Fibroblast of lung (primary cell): Measurements from ENCODE around the gene NR1H4. TPM values are rescaled to one million over a fixed set of nuclear protein-coding genes. Genes with fewer than 3 reads are reported as not detected.
A peak's percentile ranks its signal among the peaks of the same experiment; 100 is the strongest.
"Not testable (repeated sequence)": the region's sequence is repeated elsewhere in the genome, so short reads cannot be mapped to it uniquely, and the experiment has no call there.

Source experiments
- DNase-seq, 2 donors: peaks; one replicate each; pipeline versions ENCODE4 v3.0.0 to v3.0.0-alpha.2; 2010; ENCODE audit warnings: low read depth in 2 of 2
- H2AFZ ChIP-seq: 2 replicates; pipeline ENCODE4 v1.5.1; 2012; ENCODE audit warnings: low read length, control low read depth, inconsistent platforms
- H3K27ac ChIP-seq: 2 replicates; pipeline ENCODE4 v1.5.1; 2011; ENCODE audit warnings: low read length, control low read depth; ENCODE audit not compliant: insufficient read depth
- H3K27me3 ChIP-seq: 2 replicates; pipeline ENCODE4 v1.5.1; 2011; ENCODE audit warnings: mild to moderate bottlenecking, low read length; ENCODE audit not compliant: control insufficient read depth, insufficient read depth
- H3K36me3 ChIP-seq: 2 replicates; pipeline ENCODE4 v1.5.1; 2011; ENCODE audit warnings: low read length; ENCODE audit not compliant: control insufficient read depth, insufficient read depth
- H3K4me1 ChIP-seq: 2 replicates; pipeline ENCODE4 v1.5.1; 2011; ENCODE audit warnings: low read length; ENCODE audit not compliant: control insufficient read depth, insufficient read depth; ENCODE audit errors: extremely low read depth
- H3K4me2 ChIP-seq: 2 replicates; pipeline ENCODE4 v1.5.1; 2011; ENCODE audit warnings: low read length, control low read depth; ENCODE audit not compliant: insufficient read depth; ENCODE audit errors: extremely low read depth
- H3K4me3 ChIP-seq, 4 experiments: fragments of 200-600 bp in 1 of 4; sonication (generic) in 1 of 4; replicated peaks in 1 of 4; 2 replicates each; pipeline ENCODE4 v1.5.1; 2011 to 2016; ENCODE audit warnings: low read length in 4 of 4, low read depth in 3 of 4, mild to moderate bottlenecking in 3 of 4, control low read depth in 2 of 4, inconsistent platforms in 1 of 4, mixed read lengths in 1 of 4; ENCODE audit not compliant: insufficient read depth in 1 of 4; ENCODE audit errors: control extremely low read depth in 1 of 4
- H3K79me2 ChIP-seq: 2 replicates; pipeline ENCODE4 v1.5.1; 2012; ENCODE audit warnings: mild to moderate bottlenecking, low read length, inconsistent platforms; ENCODE audit not compliant: control insufficient read depth, insufficient read depth
- H3K9ac ChIP-seq: 2 replicates; pipeline ENCODE4 v1.5.1; 2011; ENCODE audit warnings: mild to moderate bottlenecking, low read length, control low read depth; ENCODE audit not compliant: insufficient read depth
- H3K9me3 ChIP-seq: 2 replicates; pipeline ENCODE4 v1.5.1; 2012; ENCODE audit warnings: low read depth, low read length; ENCODE audit not compliant: control insufficient read depth, insufficient read depth
- H4K20me1 ChIP-seq: 2 replicates; pipeline ENCODE4 v1.5.1; 2011; ENCODE audit warnings: low read length; ENCODE audit not compliant: control insufficient read depth, insufficient read depth; ENCODE audit errors: extremely low read depth
- EZH2 ChIP-seq: IDR thresholded peaks from 2 replicates; pipeline ENCODE4 v1.5.1; 2012; ENCODE audit warnings: low read length, control low read depth, mild to moderate bottlenecking; ENCODE audit errors: missing control alignments
- polyA minus RNA-seq: library from RNA; depleted of rRNA, polyadenylated mRNA; stranded (reverse); fragments of >200 nt; gene quantifications from 2 replicates; pipeline ENCODE4 v1.2.3, GENCODE V29; 2011; ENCODE audit warnings: low replicate concordance
- polyA plus RNA-seq, 2 donors: library from polyadenylated mRNA; depleted of rRNA in 1 of 2; stranded (reverse) in 1 of 2; unstranded in 1 of 2; fragments of >200 nt; gene quantifications; 2 replicates each; pipeline ENCODE4 v1.2.1, GENCODE V29; 2011 to 2012; ENCODE audit warnings: missing spikeins in 1 of 2
- total RNA-seq: library from RNA; depleted of rRNA; stranded (reverse); fragments of >200 nt; gene quantifications from 2 replicates; pipeline ENCODE4 v1.2.1, GENCODE V29; 2014
- TF ChIP-seq, protein P1 (sequence below), 2 donors: IDR thresholded peaks in 1 of 2; conservative IDR thresholded peaks in 1 of 2; 1 replicate in 1 of 2; 2 replicates in 1 of 2; pipeline ENCODE4 v1.5.1; 2011 to 2012; ENCODE audit warnings: low read length in 2 of 2, control low read depth in 1 of 2, inconsistent platforms in 1 of 2, low read depth in 1 of 2, mild to moderate bottlenecking in 1 of 2

NR1H4 gene
- total RNA-seq (not detected in 2 replicates), polyA plus RNA-seq (not detected in 2 replicates), polyA minus RNA-seq (not detected in 2 replicates)
- not detected in 2 replicates for polyA plus RNA-seq (2012)

DNA sequence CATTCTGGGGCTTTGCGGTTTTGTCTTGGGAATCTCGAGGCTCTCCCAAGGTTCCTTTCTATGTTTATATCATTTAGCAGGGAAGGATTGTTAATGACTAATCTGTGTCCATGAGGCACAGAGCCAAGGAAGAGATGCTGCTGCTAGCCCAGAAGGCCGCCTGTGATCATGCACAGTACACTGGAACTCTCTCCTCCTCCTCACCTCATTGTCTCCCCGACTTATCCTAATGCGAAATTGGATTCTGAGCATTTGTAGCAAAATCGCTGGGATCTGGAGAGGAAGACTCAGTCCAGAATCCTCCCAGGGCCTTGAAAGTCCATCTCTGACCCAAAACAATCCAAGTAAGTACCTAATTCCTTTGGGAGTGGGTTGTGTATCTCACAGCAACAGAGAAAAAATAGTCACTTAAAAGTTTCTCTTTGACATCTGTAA, at the start of gene NR1H4:
Gene NR1H4 (plus strand): TSS at position 151 of the 435 bp plus-strand sequence. CDS start 19,458 bp downstream, outside the sequence.
- H3K4me1 ChIP-seq, result peaks cover 2% of the 10 kb centered on the region
- H3K79me2 ChIP-seq, result no peaks in the 10 kb centered on the region
- H3K27me3 ChIP-seq, result no peaks in the 10 kb centered on the region
- no peak within 1 kb of the TSS for H3K4me3 ChIP-seq
- no peaks in the 10 kb centered on the region for H3K36me3 ChIP-seq
- no peak within 1 kb of the TSS for H2AFZ ChIP-seq
- peak; percentile 75 for DNase-seq
- no peak within 1 kb of the TSS for H3K27ac ChIP-seq
- no peaks in the 10 kb centered on the region for H4K20me1 ChIP-seq
- H3K9ac ChIP-seq, result no peak within 1 kb of the TSS
- H3K9me3 ChIP-seq, result no peaks in the 10 kb centered on the region
- TF ChIP-seq, protein P1, sequence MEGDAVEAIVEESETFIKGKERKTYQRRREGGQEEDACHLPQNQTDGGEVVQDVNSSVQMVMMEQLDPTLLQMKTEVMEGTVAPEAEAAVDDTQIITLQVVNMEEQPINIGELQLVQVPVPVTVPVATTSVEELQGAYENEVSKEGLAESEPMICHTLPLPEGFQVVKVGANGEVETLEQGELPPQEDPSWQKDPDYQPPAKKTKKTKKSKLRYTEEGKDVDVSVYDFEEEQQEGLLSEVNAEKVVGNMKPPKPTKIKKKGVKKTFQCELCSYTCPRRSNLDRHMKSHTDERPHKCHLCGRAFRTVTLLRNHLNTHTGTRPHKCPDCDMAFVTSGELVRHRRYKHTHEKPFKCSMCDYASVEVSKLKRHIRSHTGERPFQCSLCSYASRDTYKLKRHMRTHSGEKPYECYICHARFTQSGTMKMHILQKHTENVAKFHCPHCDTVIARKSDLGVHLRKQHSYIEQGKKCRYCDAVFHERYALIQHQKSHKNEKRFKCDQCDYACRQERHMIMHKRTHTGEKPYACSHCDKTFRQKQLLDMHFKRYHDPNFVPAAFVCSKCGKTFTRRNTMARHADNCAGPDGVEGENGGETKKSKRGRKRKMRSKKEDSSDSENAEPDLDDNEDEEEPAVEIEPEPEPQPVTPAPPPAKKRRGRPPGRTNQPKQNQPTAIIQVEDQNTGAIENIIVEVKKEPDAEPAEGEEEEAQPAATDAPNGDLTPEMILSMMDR (conservative IDR thresholded peaks at IDR 0.05 in 1 of 2, IDR thresholded peaks at IDR 0.05 in 1 of 2; ENCODE audit: low read depth in 1 of 2, low read length in 2 of 2), result no peak
- no peak for TF ChIP-seq EZH2
- H3K4me2 ChIP-seq, result no peak within 1 kb of the TSS

DNA sequence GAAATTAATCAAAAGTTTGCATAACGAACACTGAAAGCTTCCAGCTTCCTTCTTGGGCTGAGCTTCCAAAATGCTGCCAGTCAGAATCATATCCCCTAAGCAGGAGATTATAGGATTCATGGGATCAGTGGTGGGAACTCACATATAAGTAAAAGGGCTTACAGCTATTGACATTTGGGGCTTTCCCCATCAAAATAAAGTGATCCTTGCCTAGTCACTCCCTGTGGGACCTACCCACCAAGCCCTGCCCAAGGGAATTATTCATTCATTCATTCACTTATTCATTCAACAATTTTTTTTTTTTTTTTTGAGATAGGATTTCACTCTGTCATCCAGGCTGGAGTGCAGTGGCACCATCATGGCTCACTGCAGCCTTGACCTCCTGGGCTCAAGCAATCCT, 47.5 kb upstream of the NR1H4 start:
- H3K9ac ChIP-seq, result no peak overlapping the region
- H3K79me2 ChIP-seq, result no peaks in the 10 kb centered on the region
- no peaks in the 10 kb centered on the region for H4K20me1 ChIP-seq
- H2AFZ ChIP-seq, result no peak overlapping the region
- no peak for DNase-seq
- no peaks in the 10 kb centered on the region for H3K27me3 ChIP-seq
- H3K27ac ChIP-seq, result no peak overlapping the region
- no peaks in the 10 kb centered on the region for H3K4me1 ChIP-seq
- H3K4me2 ChIP-seq, result no peak overlapping the region
- TF ChIP-seq, protein P1 (conservative IDR thresholded peaks at IDR 0.05 in 1 of 2, IDR thresholded peaks at IDR 0.05 in 1 of 2; ENCODE audit: low read depth in 1 of 2, low read length in 2 of 2), result no peak
- TF ChIP-seq EZH2, result no peak
- no peak overlapping the region for H3K4me3 ChIP-seq
- H3K9me3 ChIP-seq, result no peaks in the 10 kb centered on the region
- H3K36me3 ChIP-seq, result no peaks in the 10 kb centered on the region

DNA sequence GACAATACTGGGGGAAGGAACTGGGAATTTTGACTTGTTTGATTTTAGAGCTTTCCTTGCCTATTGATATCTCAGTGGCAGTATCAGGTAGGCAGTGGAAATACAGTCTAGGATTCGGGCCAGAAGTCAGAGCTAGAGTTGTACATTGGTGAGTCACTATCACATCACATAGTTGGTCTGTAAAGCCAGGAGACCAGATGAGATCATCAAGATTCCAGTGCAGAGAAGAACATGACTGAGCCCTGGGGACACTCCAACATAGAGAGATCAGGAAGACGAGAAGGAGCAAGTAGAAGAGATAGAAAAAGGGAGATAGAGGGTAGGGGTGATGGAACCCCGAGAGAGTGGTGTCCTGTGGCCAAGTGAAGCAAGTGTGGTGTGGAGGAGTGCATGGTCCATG, 46.6 kb upstream of the NR1H4 start:
- Histone ChIP-seq H2AFZ (no peak overlapping the region), H3K36me3 (no peaks in the 10 kb centered on the region), H3K9ac (no peak overlapping the region), H3K4me2 (no peak overlapping the region), H3K79me2 (no peaks in the 10 kb centered on the region), H3K9me3 (no peaks in the 10 kb centered on the region), H3K4me3 (no peak overlapping the region), H3K27me3 (no peaks in the 10 kb centered on the region), H3K27ac (no peak overlapping the region), H4K20me1 (no peaks in the 10 kb centered on the region), H3K4me1 (no peaks in the 10 kb centered on the region)
- peak; percentile 50 to 86 for DNase-seq
- TF ChIP-seq, protein P1 (conservative IDR thresholded peaks at IDR 0.05 in 1 of 2, IDR thresholded peaks at IDR 0.05 in 1 of 2; ENCODE audit: low read depth in 1 of 2, low read length in 2 of 2), result no peak
- no peak for TF ChIP-seq EZH2

DNA sequence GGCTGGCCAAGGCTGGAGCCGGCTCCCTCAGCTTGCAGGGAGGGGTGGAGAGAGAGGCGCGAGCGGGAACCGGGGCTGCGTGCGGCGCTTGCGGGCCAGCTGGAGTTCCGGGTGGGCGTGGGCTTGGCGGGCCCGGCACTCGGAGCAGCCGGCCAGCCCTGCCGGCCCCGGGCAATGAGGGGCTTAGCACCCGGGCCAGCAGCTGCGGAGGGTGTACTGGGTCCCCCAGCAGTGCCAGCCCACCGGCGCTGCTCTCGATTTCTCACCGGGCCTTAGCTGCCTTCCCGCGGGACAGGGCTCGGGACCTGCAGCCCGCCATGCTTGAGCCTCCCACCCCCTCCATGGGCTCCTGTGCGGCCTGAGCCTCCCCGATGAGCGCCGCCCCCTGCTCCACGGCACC, 43.4 kb upstream of the NR1H4 start:
- not testable (repeated sequence) for DNase-seq

More for the DNA sequence above, 43.4 kb upstream of the NR1H4 start:
- not testable (repeated sequence) for H3K9ac ChIP-seq, H3K4me1 ChIP-seq, H3K27ac ChIP-seq, H4K20me1 ChIP-seq, H3K27me3 ChIP-seq, H3K36me3 ChIP-seq, H2AFZ ChIP-seq, H3K79me2 ChIP-seq, H3K9me3 ChIP-seq, H3K4me3 ChIP-seq, H3K4me2 ChIP-seq
